Measurements from ENCODE around the gene NLRP5. TPM values are rescaled to one million over a fixed set of nuclear protein-coding genes. Genes with fewer than 3 reads are reported as not detected.

NLRP5 gene
- total RNA-seq, 1 donor from 2014 or later: not detected

DNA sequence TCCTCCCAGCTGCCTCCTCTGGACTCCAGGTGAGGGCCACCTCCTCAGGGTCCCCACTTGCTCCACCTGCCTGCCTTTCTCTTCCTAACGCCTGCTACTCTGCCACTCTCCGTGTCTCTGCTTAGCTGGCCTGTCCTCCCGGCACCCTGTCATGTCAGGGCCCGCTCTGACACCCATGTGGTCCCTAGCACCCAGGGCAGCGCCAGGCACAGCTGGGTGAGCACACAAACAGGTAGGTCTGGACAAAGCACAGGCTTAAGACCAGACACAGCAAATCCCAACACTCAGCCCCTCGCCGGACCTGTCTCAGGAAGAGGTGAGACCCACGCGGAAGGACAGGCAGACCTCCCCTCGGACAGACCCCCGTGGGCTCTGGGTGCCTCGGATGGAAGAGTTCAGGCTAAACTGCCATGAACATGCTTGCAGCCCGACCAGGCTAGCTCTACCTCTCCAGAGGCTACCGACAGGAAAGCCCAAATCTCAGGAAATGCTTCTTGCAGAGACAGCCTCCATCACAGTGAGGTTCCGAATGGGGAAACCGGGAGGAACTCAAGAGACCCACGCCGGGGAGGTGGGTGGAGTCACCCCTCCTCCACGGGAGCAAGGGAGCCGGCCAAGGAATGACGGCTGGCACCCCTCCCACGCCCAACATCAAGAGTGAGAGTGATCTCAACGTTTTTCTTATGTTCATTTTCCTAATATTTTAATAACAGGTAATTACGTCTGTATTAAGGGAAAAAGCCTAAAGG lies 122.0 kb downstream of the NLRP5 start:
- Histone ChIP-seq H3K27me3 (ENCODE audit: control insufficient read depth, insufficient read depth, low read length) (no peaks in the 10 kb centered on the region), H3K4me3 (ENCODE audit: low read depth, low read length) (no peak overlapping the region), H3K36me3 (ENCODE audit: control insufficient read depth, insufficient read depth, low read length) (no peaks in the 10 kb centered on the region)
- TF ChIP-seq CTCF (IDR thresholded peaks at IDR 0.05; ENCODE audit: insufficient read depth, low read length, poor library complexity, severe bottlenecking): no peak
- no peak for DNase-seq (ENCODE audit: low read depth)

- Histone ChIP-seq H3K27me3 (ENCODE audit: control insufficient read depth, insufficient read depth, low read length) (no peaks in the 10 kb centered on the region), H3K4me3 (ENCODE audit: low read depth, low read length) (no peak overlapping the region), H3K36me3 (ENCODE audit: control insufficient read depth, insufficient read depth, low read length) (no peaks in the 10 kb centered on the region)
- TF ChIP-seq CTCF (IDR thresholded peaks at IDR 0.05; ENCODE audit: insufficient read depth, low read length, poor library complexity, severe bottlenecking): no peak
- no peak for DNase-seq (ENCODE audit: low read depth)
Measured at GRCh38 chr19:56109226-56109625, 122.7 kb downstream of the NLRP5 start.

DNA sequence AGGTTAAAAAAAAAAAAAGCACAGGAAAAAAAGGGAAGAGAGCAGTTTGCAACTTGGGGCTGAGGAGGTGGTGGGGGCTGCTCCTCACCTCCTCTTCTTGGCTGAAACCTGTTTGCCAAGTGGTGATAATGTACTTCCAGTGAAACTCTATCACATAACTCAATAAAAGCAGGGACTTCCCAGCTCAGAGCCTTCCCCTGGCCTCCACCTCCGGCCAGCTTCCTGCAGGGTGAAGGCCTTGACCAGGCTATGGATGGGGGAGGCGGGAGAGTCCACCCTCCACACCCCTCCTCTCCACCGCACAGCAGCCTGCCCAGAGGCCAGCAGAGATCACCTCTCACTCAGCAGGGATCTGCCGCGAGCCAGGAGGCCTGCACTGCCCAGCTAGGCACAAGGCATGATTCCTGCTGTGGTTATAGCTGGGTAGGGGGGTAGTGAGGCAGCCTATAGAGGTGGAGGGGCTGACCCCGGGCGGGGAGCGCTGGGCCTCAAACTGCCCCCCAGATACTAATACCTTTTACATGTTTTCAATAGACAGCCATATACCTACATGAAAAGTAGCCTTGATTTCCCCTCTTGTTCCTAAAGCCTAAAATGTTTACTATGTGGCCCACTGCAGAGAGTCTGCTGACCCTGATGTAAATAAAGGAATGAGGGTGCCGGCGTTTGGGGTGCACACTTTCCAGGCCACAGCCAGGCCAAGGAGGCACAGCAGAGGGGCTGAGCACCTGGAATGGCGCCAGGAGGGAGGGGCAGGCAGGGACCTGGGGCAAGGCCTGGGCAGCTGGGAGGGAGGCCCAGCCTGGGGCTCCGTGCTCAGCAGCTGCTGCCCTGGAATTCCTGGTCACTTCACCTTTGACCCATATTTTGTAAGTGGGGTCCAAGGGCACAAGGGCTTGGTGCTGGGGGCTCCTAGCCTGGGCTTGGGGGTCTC lies 124.2 kb downstream of the NLRP5 start:
- no peak for DNase-seq (ENCODE audit: low read depth)
- no peak overlapping the region for H3K4me3 ChIP-seq (ENCODE audit: low read depth, low read length)
- no peaks in the 10 kb centered on the region for H3K27me3 ChIP-seq (ENCODE audit: control insufficient read depth, insufficient read depth, low read length)
- no peak for TF ChIP-seq CTCF (IDR thresholded peaks at IDR 0.05; ENCODE audit: insufficient read depth, low read length, poor library complexity, severe bottlenecking)
- no peaks in the 10 kb centered on the region for H3K36me3 ChIP-seq (ENCODE audit: control insufficient read depth, insufficient read depth, low read length)

Other genes with a start within 250 kb of the NLRP5 start
- not detected in 2 replicates for gene NLRP9, start 248.4 kb upstream of the NLRP5 start, total RNA-seq
- not detected in 2 replicates for gene RFPL4A, start 227.7 kb upstream of the NLRP5 start, total RNA-seq
- gene RFPL4AL1, start 217.7 kb upstream of the NLRP5 start, total RNA-seq: not detected in 2 replicates
- gene NLRP11, start 154.8 kb upstream of the NLRP5 start, total RNA-seq: not detected in 2 replicates
- gene NLRP4, start 150.2 kb upstream of the NLRP5 start, total RNA-seq: not detected in 2 replicates
- gene NLRP13, start 54.4 kb upstream of the NLRP5 start, total RNA-seq: not detected in 2 replicates
- gene NLRP8, start 38.9 kb upstream of the NLRP5 start, total RNA-seq: not detected in 2 replicates
- gene ZNF787, start 134.5 kb downstream of the NLRP5 start, total RNA-seq: 26.6 and 38.3 TPM in 2 replicates
- 35.9 and 40.0 TPM in 2 replicates for gene ZNF444, start 154.5 kb downstream of the NLRP5 start, total RNA-seq
- not detected in 2 replicates for gene GALP, start 189.2 kb downstream of the NLRP5 start, total RNA-seq
- gene ZSCAN5B, start 211.0 kb downstream of the NLRP5 start, total RNA-seq: not detected in 2 replicates
- not detected in 2 replicates for gene ZSCAN5C, start 215.5 kb downstream of the NLRP5 start, total RNA-seq